Measurements from ENCODE around the gene SPON1.

SPON1 gene

DNA sequence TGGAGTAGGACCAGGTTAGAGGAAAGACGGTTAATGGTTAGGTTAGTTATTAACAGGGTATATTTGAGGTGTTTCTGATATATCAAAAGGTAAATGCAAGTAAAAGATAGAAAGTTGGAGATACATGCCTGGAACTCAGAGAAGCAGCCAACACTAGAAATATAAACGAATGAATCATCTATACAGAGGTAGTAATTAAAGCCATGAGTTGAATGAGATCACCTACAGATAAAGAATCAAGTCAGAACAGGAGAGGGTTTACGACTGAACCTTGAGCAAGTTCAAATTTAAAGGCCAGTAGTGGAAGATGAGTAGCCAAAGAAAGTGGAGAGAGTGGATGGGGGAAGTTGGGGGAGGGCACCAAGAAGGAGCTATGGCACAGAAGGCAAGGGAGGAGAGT, 73.9 kb downstream of the SPON1 start:
- DNase-seq (ENCODE audit: low read depth) = no peak
- H3K4me3 ChIP-seq (ENCODE audit: low read depth, low read length) = no peak overlapping the region
- no peak for TF ChIP-seq CTCF (conservative IDR thresholded peaks at IDR 0.05; ENCODE audit: low read depth, low read length)

DNA sequence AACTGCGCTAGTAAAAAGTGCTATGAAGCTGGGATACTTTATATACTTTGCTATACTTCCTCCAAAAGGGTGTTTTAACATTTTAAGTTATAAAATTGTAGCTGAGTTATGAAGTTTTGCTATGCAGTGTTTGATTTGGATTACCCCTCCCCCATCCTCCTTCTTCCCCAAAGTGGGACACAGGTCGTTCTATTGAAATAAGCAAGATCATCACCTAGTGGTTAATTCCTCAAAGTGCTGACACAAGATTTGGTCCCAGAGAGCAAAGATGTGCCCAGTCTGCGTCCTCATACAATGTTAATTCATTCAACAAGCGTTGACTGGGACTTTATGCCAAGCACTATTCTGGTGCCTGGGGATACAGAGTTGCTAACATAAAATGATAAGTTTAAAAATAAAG, 78.5 kb downstream of the SPON1 start:
- peak; percentile 1 for DNase-seq (ENCODE audit: low read depth)
- H3K4me3 ChIP-seq (ENCODE audit: low read depth, low read length) = no peak overlapping the region
- TF ChIP-seq CTCF (conservative IDR thresholded peaks at IDR 0.05; ENCODE audit: low read depth, low read length) = peak; percentile 11

DNA sequence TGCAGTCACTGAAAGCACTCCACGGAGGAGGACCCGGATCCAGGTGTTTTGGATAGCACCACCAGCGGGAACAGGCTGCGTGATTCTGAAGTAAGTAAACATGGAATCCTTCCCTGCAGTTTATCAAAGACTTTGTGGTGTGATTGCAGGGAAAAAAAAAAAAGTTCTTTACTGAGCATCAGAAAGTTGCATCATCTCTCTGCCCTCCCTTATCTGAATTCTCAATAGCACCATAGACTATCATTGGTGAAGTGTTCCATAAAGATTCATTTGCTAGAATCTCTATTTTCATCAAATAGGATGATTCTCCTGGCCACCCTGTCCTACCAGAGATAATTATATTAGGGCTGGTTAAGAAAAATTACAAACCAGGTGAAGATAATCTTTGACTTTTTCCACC, 79.0 kb downstream of the SPON1 start:
- no peak overlapping the region for H3K4me3 ChIP-seq (ENCODE audit: low read depth, low read length)
- TF ChIP-seq CTCF (conservative IDR thresholded peaks at IDR 0.05; ENCODE audit: low read depth, low read length) = no peak
- DNase-seq (ENCODE audit: low read depth) = no peak

GRCh38 chr11:14042686-14043465, 80.4 kb downstream of the SPON1 start:
- no peak for TF ChIP-seq CTCF (conservative IDR thresholded peaks at IDR 0.05; ENCODE audit: low read depth, low read length)
- H3K4me3 ChIP-seq (ENCODE audit: low read depth, low read length) = no peak overlapping the region
- DNase-seq (ENCODE audit: low read depth) = no peak

DNA sequence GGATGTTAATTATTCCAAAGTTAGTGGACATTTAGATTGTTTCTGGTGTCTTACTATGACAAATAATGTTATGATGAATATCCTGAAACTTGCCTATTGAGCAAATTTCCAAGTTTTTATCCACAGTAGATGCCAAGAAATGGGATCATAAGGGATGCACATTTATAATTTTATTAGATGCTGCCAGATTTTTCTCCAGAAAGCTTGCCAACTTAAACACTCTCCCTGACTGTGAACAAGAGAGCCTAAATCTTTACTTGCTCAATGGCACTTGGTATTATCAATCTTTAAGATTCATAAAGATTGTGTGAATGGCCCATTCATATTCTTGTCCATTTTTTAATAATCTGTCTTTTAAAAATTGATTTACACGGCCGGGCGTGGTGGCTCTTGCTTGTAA, 82.4 kb downstream of the SPON1 start:
- TF ChIP-seq CTCF (conservative IDR thresholded peaks at IDR 0.05; ENCODE audit: low read depth, low read length) = no peak
- H3K4me3 ChIP-seq (ENCODE audit: low read depth, low read length) = no peak overlapping the region
- no peak for DNase-seq (ENCODE audit: low read depth)

DNA sequence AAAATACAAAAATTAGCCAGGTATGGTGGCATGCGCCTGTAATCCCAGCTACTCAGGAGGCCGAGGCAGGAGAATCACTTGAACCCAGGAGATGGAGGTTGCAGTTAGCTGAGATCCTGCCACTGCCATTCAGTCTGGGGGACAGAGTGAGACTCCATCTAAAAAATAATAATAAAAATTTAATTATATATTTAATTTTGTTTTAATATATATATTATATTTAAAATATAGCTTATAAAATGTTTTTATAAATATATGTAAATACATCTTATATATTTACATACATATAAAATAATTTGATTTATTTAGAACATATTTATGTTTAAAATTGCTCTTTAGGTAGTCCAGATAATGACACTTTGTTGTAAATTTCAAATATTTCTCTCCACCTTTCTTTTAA, 82.9 kb downstream of the SPON1 start:
- DNase-seq (ENCODE audit: low read depth) = no peak
- no peak for TF ChIP-seq CTCF (conservative IDR thresholded peaks at IDR 0.05; ENCODE audit: low read depth, low read length)
- H3K4me3 ChIP-seq (ENCODE audit: low read depth, low read length) = no peak overlapping the region

- no peak for DNase-seq (ENCODE audit: low read depth)
- no peak for TF ChIP-seq CTCF (conservative IDR thresholded peaks at IDR 0.05; ENCODE audit: low read depth, low read length)
- no peak overlapping the region for H3K4me3 ChIP-seq (ENCODE audit: low read depth, low read length)
These were observed 89.7 kb downstream of the SPON1 start for GRCh38 chr11:14052198-14052597.

All from choroid plexus epithelial cell (primary cell).